GM18951 (cell line): ENCODE measurements around the gene KRT85.

Experiments
- POLR2A ChIP-seq: IDR thresholded peaks from 4 replicates; pipeline ENCODE4 v1.6.1; 2011; ENCODE audit warnings: mild to moderate bottlenecking; ENCODE audit not compliant: insufficient read length, insufficient read depth; ENCODE audit errors: extremely low read depth
- in situ Hi-C: fragments of 300-500 bp; cut with MboI; formaldehyde crosslinking; loops from one replicate; pipeline ENCODE4 v1.12.0; 2022; ENCODE audit warnings: low sequenced_read_pairs, mixed read lengths, inconsistent platforms; ENCODE audit not compliant: unreplicated experiment

Gene KRT85

DNA sequence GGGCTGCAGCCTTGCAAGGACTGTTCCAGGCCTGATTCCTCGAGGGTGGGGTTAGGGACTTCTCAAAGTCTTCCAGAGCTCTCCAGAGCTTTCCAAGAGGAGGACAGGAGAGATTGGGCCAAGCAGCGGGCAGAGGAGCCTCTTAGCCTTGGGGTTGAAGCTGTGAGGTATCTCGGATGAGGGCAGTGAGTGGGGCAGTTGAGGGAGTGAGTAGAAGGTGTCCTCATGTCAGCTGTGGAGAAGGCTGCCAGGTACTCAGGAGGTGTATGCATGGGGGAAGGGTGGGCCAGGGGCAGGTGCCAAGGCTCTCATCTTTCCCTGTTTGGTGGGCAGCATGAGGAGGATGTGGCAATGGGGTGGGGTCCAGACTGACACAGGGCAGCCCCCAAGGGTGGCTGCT, 53.8 kb downstream of the KRT85 start:
- in situ Hi-C loops, result no loop called here
- no peak for TF ChIP-seq POLR2A

DNA sequence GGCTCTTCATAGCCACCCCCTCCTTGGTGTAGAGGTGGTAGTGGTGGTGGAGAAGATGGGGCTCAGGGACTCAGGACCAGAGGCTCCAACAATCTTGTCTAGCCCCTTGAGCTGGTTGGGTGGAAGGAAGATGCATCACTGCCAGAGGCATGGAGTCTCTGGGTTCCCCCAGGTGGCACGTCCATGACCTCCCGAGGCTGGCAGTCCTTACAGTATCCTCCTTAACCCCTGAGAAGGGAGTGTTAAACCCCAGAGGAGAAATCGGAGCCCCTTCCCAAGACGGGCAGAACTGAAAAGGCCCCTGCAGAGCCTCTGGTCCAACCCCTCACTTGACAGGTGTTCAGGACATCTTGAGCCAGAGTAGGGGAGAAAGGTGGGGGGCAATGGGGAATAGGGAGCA, 55.2 kb downstream of the KRT85 start:
- in situ Hi-C loops, result no loop called here
- no peak for TF ChIP-seq POLR2A

DNA sequence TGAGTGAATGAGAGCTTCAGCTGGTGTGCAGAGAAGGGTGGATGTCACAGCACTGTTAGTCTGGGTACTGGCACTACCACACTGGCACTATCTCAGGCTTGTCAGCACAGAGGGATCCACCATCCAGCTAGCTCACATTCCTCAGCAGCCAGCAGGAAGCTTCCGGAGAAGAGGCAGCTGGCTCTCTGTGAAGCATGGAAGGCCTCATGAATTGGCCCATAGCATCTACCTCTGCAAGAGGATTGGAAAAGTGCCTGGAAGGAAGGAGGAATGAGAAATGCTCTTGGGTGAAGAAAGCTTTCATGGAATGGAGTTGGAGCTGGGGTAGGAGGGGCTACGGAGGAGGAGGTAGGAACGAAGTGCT, 56.0 kb downstream of the KRT85 start:
- in situ Hi-C loops, result no loop called here
- no peak for TF ChIP-seq POLR2A

DNA sequence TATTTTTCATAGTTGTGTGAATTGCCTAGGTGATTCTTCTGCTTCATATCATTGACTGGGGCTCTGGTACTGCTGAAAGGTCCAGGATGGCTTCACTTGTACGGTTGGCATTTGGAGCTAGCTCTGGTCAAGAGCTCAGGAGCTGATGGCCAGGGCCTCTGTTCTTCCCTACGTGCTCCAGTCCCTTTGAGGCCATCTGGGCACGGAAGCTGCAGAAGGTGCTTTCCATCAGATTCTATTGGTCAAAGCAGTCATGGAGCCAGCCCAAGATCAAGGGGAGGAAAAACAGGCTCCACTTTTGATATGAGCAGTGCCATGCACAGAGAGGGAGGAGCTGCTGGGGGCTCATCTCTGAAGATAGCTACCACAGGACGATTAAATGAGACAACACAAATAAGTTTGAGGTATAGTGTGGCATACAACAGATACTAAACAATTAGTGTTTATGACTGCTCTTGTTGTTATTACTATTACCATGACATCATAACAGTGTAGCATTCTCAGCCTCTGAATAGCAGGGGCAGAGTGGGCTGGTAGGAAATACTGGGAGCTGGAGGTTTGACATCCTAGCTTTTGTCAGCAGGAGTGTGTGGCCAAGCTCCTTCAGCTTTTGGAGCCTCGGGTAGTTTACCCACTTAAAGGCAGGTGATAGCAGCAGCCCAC, 56.5 kb downstream of the KRT85 start:
- no peak for TF ChIP-seq POLR2A
- in situ Hi-C loops, result no loop called here
